HG02943 (cell line): ENCODE data around the gene TMEM150A.
"Not testable (repeated sequence)": the region's sequence is repeated elsewhere in the genome, so short reads cannot be mapped to it uniquely, and the experiment has no call there.

Experiments used
- ATAC-seq: cut with Tn5 transposase; IDR thresholded peaks from one replicate; pipeline ENCODE4 v1.9.1; 2021; ENCODE audit warnings: mild to moderate bottlenecking, low read depth, moderate library complexity; ENCODE audit not compliant: unreplicated experiment

Gene TMEM150A

DNA sequence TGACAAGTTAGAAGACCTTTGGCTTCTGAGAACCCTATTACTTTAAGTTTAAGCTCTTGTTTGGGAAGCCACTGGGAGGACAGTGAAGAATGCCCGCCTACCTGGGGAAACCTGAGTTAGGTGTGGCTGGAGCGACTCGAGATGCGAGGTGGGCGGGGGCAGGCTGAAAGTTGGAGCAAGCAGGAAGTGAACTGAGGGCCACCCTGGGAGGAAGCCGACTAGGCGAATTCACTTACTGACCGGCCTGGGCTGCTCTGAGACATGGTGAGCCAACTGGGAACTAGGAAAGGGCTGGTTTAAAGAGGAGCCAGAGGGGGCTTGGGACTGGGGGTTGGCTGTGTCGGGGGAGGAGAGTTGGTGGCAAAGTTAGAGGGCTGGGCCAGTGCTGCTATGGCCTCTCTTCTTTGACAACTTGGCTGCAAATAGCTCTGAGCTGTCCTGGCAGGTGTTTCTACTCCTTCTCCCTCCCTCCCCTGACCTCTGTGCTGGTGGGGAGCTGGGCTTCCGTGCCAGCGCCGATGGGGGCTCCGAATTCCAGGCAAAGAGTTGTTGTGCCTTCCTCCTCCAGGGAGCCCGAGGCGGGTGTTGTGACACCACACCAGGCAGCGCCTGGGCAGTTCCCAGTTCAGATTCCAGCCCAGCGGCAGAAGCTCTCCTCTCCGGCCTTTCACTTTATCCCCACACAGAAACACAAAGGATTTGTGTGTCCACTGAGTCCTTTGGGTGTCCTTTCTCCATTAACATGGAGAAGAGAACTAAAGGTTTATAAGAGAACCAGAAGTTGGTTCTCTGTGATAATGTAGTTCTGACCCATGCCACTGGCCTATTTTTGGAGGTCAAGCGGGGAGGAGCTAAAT is 24.9 kb downstream of the TMEM150A start, which contains the start of gene VAMP8:
Gene VAMP8, plus strand, starts transcription at position 201 of the 857 bp plus-strand sequence. Its CDS starts 61 bp downstream, at position 262.
- peak; percentile 51 for ATAC-seq

DNA sequence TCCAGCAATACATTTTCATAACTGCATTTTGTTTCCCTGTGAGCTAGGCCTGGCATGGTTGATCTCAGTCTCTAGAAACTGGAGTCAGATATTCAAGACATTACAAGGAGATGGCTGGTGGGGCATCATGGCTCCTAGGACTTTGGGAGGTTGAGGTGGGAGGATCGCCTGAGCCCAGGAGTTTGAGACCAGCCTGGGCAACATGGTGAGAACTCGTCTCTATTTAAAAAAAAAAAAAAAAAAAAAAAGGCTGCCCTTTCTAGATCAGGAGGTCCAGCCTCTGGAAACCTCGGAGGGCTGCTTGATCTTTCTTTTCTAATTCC is 25.5 kb downstream of the TMEM150A start:
- ATAC-seq = no peak

DNA sequence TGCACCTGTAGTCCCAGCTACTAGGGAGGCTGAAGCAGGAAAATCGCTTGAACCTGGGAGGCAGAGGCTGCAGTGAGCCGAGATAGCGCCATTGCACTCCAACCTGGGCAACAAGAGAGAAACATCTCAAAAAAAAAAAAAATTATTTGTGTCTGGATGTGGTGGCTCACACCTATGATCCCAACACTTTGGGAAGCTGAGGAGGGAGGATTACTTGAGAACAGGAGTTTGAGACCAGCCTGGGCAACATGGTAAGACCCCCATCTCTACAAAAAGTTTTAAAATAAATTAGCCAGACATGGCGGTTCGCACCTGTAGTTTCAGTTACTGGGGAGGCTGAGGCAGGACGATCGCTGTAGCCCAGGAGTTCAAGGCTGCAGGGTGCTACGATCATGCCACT is 26.8 kb downstream of the TMEM150A start:
- ATAC-seq = no peak

GRCh38 chr2:85566265-85566664 is 36.2 kb downstream of the TMEM150A start:
- no peak for ATAC-seq

DNA sequence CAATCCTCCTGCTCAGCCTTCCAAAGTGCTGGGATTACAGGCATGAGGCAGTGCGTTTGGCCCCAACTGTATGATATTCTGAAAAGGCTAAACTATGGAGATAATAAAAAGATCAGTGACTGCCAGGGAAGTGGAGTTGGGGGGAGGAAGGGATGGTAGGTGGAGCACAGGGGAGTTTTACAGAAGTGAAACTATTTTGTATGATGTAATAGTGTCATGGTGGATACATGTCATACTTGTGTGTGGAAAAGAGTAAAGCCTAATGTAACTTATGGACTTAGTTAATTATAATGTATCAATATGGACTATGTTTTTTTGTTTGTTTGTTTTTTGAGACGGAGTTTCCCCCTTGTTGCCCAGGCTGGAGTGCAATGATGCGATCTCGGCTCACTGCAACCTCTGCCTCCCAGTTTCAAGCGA is 38.3 kb downstream of the TMEM150A start:
- no peak for ATAC-seq

DNA sequence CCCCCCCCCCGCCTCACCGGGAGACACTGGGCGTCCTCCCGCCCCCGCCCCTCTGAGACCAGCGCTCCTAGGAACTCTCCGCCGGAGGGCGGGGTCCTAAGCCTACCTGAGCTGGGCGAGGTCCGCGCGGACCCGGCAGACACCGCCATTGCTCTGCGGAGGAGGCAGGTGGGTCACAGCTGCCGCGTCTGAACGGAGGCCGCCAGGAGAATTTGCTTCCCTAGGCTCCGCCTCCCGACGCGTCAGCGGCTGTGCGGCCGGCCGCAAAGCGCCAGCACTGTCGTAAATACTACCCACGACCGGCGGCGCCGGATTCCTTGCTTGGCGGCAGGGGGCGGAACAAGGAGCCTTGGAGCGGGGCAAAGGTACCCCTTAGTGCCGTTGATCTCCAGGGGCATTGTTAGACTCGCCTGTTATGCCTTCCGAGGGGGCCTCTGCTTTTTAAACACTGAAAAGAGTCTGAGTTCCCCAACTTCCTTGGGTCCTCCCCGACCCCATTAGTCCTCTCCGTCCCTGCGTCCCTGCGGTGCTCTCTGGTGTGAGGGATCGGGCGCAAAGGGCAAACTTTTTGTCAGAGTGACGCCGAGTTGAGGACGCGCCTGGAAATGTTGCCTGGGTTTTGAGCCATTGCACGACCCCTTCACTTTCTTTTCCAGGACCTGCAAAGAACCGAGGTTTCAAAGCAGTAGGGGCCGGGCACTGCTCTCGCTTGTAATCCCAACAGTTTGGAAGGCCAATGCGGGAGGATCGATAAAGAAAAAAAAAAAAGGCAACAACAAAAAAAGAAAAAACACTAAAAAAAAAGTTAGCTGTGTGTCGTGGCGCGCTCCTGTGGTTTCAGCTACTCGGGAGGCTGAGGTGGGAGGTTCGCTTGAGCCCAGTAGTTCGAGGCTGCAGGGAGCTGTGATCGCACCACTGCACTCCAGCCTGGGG is 41.0 kb downstream of the TMEM150A start, which contains the start of gene GGCX:
Gene GGCX, minus strand, starts transcription at position 214 of the 933 bp plus-strand sequence. Its CDS starts 65 bp downstream, at position 149.
- peak; percentile 85 for ATAC-seq

GRCh38 chr2:85560812-85561279 is 41.7 kb downstream of the TMEM150A start:
- ATAC-seq = no peak

GRCh38 chr2:85560403-85560726 is 42.1 kb downstream of the TMEM150A start:
- not testable (repeated sequence) for ATAC-seq

GRCh38 chr2:85558160-85558559 is 44.3 kb downstream of the TMEM150A start:
- no peak for ATAC-seq

DNA sequence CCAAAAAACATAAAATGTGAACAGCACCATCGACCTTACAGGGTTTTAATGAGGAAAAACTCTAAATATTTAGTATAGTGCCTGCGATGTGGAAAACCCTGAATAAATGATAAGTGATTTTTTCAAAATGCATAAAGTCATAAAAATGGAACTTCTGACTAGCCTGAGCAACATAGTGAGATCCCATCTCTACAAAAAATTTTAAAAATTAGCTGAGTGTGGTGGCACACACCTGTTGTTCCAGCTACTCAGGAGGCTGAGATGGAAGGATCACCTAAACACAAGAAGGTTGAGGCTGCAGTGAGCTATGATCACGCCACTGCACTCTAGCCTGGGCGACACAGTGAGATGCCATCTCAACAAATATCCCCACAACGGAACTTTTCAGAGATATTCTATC is 45.4 kb downstream of the TMEM150A start:
- no peak for ATAC-seq

GRCh38 chr2:85554980-85555612 is 47.4 kb downstream of the TMEM150A start:
- no peak for ATAC-seq

GRCh38 chr2:85553184-85553583 is 49.3 kb downstream of the TMEM150A start:
- ATAC-seq = no peak

- ATAC-seq = no peak
Measured at GRCh38 chr2:85551698-85552678, 50.5 kb downstream of the TMEM150A start.

- ATAC-seq = no peak
Measured at GRCh38 chr2:85550486-85550885, 52.0 kb downstream of the TMEM150A start.

DNA sequence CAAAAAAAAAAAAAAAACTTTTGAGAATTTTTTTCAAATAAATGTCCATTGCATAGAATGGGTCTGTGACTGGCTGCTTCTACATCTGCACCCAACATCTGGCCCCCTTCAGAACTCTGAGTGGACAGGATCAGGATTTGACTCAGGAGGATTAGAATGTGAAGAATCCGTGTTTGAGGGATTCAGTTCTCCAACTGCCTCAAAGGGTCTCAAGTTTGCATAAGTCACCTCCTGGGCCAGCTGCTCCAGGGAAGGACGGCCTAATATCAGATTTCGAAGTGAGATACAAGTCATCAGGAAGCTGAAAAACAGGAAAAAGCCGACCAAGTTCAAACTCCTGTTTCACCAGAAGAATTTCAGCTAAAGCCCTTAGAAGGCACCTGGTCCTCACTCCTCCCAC is 52.7 kb downstream of the TMEM150A start:
- no peak for ATAC-seq

- no peak for ATAC-seq
Measured at GRCh38 chr2:85549095-85549494, 53.4 kb downstream of the TMEM150A start.

DNA sequence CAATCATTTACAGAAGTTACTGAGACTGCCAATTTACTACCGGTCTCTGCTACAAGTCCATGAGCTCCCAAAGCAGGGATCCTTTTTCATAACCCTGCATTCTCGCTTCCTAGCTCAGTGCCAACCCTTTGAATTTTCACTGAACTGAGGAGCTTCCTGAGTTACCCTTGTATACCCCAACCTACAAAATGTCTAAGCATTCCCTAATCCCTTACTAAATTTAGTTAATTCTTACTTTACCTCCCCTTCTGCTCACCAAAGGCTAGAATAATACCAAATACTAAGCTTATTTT is 53.9 kb downstream of the TMEM150A start:
- no peak for ATAC-seq
